HG02981 (cell line): ENCODE results near the gene GBE1.
"Not testable (repeated sequence)": the region's sequence is repeated elsewhere in the genome, so short reads cannot be mapped to it uniquely, and the experiment has no call there.

Experiments used
- ATAC-seq: cut with Tn5 transposase; IDR thresholded peaks from one replicate; pipeline ENCODE4 v1.9.1; 2021; ENCODE audit warnings: mild to moderate bottlenecking, moderate library complexity; ENCODE audit not compliant: unreplicated experiment

GBE1 gene

GRCh38 chr3:81758275-81758674 is 3.2 kb downstream of the GBE1 start:
- no peak for ATAC-seq

GRCh38 chr3:81753416-81754027 is 7.9 kb downstream of the GBE1 start:
- ATAC-seq, result no peak

GRCh38 chr3:81752604-81753003 is 8.8 kb downstream of the GBE1 start:
- ATAC-seq, result no peak

- no peak for ATAC-seq
Measured at GRCh38 chr3:81749265-81749664, 12.2 kb downstream of the GBE1 start.

GRCh38 chr3:81747280-81747679 is 14.2 kb downstream of the GBE1 start:
- ATAC-seq, result not testable (repeated sequence)

- no peak for ATAC-seq
Measured at GRCh38 chr3:81744366-81744765, 17.1 kb downstream of the GBE1 start.

- ATAC-seq, result no peak
Measured at GRCh38 chr3:81743096-81744025, 18.1 kb downstream of the GBE1 start.

- ATAC-seq, result no peak
Measured at GRCh38 chr3:81742581-81742980, 18.9 kb downstream of the GBE1 start.

GRCh38 chr3:81741216-81741615 is 20.2 kb downstream of the GBE1 start:
- ATAC-seq, result no peak

- ATAC-seq, result no peak
Measured at GRCh38 chr3:81740731-81741130, 20.7 kb downstream of the GBE1 start.

GRCh38 chr3:81735334-81735733 is 26.1 kb downstream of the GBE1 start:
- no peak for ATAC-seq

GRCh38 chr3:81734742-81735141 is 26.7 kb downstream of the GBE1 start:
- ATAC-seq, result no peak

GRCh38 chr3:81732642-81733041 is 28.8 kb downstream of the GBE1 start:
- ATAC-seq, result no peak

- ATAC-seq, result no peak
Measured at GRCh38 chr3:81728766-81729544, 32.5 kb downstream of the GBE1 start.

- no peak for ATAC-seq
Measured at GRCh38 chr3:81726735-81727134, 34.7 kb downstream of the GBE1 start.

- no peak for ATAC-seq
Measured at GRCh38 chr3:81726132-81726531, 35.3 kb downstream of the GBE1 start.

GRCh38 chr3:81723732-81724313 is 37.6 kb downstream of the GBE1 start:
- ATAC-seq, result no peak

- no peak for ATAC-seq
Measured at GRCh38 chr3:81718311-81718710, 43.1 kb downstream of the GBE1 start.

GRCh38 chr3:81716870-81717509 is 44.5 kb downstream of the GBE1 start:
- no peak for ATAC-seq

GRCh38 chr3:81713031-81713430 is 48.4 kb downstream of the GBE1 start:
- no peak for ATAC-seq

GRCh38 chr3:81709606-81710005 is 51.8 kb downstream of the GBE1 start:
- no peak for ATAC-seq
